ENCODE results near the gene DRGX. TPM values are rescaled to one million over a fixed set of nuclear protein-coding genes. Genes with fewer than 3 reads are reported as not detected.

Gene DRGX
- total and polyA plus RNA-seq, 2 of the 13 experiments (the other 11 are each of a cell fraction or from before 2014, with no cell fraction given) = not detected

DNA sequence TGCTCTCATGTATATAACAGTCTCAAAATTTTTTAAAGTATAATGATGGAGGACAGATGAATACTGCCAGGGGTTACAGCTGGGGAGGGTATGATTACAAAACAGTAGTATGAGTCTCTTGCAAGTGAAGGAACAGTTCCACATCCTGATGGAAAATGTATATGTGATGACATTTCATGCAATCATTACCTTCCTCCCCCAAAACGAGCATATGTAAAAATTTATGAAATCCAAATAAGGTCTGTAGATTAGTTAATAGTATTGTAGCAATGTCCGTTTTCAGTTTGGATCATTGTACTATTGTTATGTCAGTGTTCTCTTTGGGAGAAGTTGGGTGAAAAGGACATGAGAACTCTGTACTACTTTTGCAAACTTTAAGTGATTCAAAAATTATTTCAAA, 38.0 kb downstream of the DRGX start:
- intact Hi-C loops (cut with micrococcal nuclease; ENCODE audit: unreplicated experiment) (no loop called here), in situ Hi-C loops (cut with HindIII; ENCODE audit: extremely low pct_ligation_motif_present, low pct_unique_long_range_greater_than_20kb) (no loop called here)
- DNase-seq (ENCODE audit: low spot score) (no peak), FAIRE-seq (no peak), ATAC-seq (no peak)
- H3K27me3 ChIP-seq (ENCODE audit: control insufficient read depth in 1 of 2, insufficient read depth in 2 of 2, low read length in 2 of 2) = no peaks in the 10 kb centered on the region; a peak in 1 of 5 replicates
- no peak overlapping the region for H3K9ac ChIP-seq (ENCODE audit: insufficient read depth, low read depth, low read length)
- no peak for TF ChIP-seq NFATC3 (CRISPR knock-in tag; IDR thresholded peaks at IDR 0.05)
- no peak for TF ChIP-seq POLR2G (IDR thresholded peaks at IDR 0.05; ENCODE audit: low read depth, low read length)
- no peak for TF ChIP-seq GATAD2A (CRISPR knock-in tag; IDR thresholded peaks at IDR 0.05)
- no peak for TF ChIP-seq ZNF510 (CRISPR knock-in tag; IDR thresholded peaks at IDR 0.05; ENCODE audit: low read depth)
- no peak for TF ChIP-seq TFDP1 (CRISPR knock-in tag; IDR thresholded peaks at IDR 0.05; ENCODE audit: borderline replicate concordance)
- TF ChIP-seq TEAD3 (CRISPR knock-in tag; optimal IDR thresholded peaks at IDR 0.05; ENCODE audit: borderline replicate concordance) = no peak
- no peak for TF ChIP-seq ZNF652 (CRISPR knock-in tag; IDR thresholded peaks at IDR 0.05; ENCODE audit: borderline replicate concordance, low read depth)
- no peak for TF ChIP-seq ZNF619 (CRISPR knock-in tag; IDR thresholded peaks at IDR 0.05)
- TF ChIP-seq HNRNPK (IDR thresholded peaks at IDR 0.05; ENCODE audit: low read depth, low read length, poor library complexity, severe bottlenecking) = no peak
- no peak for TF ChIP-seq ZNF121 (CRISPR knock-in tag; IDR thresholded peaks at IDR 0.05)
- no peak for TF ChIP-seq BRCA1 (CRISPR knock-in tag; IDR thresholded peaks at IDR 0.05)
- TF ChIP-seq SNAPC2 (CRISPR knock-in tag; IDR thresholded peaks at IDR 0.05) = no peak
- TF ChIP-seq ZNF547 (CRISPR knock-in tag; IDR thresholded peaks at IDR 0.05) = no peak
- no peak for TF ChIP-seq THAP11 (CRISPR knock-in tag; IDR thresholded peaks at IDR 0.05)
- TF ChIP-seq ZBTB33 (CRISPR knock-in tag; IDR thresholded peaks at IDR 0.05) = no peak
- TF ChIP-seq ARNTL (CRISPR knock-in tag; IDR thresholded peaks at IDR 0.05) = no peak
- TF ChIP-seq, protein P1, sequence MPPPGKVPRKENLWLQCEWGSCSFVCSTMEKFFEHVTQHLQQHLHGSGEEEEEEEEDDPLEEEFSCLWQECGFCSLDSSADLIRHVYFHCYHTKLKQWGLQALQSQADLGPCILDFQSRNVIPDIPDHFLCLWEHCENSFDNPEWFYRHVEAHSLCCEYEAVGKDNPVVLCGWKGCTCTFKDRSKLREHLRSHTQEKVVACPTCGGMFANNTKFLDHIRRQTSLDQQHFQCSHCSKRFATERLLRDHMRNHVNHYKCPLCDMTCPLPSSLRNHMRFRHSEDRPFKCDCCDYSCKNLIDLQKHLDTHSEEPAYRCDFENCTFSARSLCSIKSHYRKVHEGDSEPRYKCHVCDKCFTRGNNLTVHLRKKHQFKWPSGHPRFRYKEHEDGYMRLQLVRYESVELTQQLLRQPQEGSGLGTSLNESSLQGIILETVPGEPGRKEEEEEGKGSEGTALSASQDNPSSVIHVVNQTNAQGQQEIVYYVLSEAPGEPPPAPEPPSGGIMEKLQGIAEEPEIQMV (CRISPR knock-in tag; IDR thresholded peaks at IDR 0.05; ENCODE audit: low read depth) = no peak
- no peak for TF ChIP-seq ZKSCAN8 (CRISPR knock-in tag; IDR thresholded peaks at IDR 0.05; ENCODE audit: borderline replicate concordance)
- no peak for TF ChIP-seq ELF1 (CRISPR knock-in tag; IDR thresholded peaks at IDR 0.05)
- BruUV-seq (replicated peaks) = no TSS peak
- H3K27ac ChIP-seq (ENCODE audit: extremely low read length, insufficient read depth, low read length) = no peak overlapping the region
- H3K4me2 ChIP-seq (ENCODE audit: low read depth, low read length) = no peak overlapping the region
- H3K4me3 ChIP-seq (replicated peaks in 1 of 3; ENCODE audit: insufficient read depth in 1 of 3, low read depth in 2 of 3, low read length in 3 of 3) = no peak overlapping the region
- no peaks in the 10 kb centered on the region for H3K79me2 ChIP-seq (ENCODE audit: insufficient read depth, low read length)
- H3K4me1 ChIP-seq (ENCODE audit: insufficient read depth, low read length) = peaks cover 32% of the 10 kb centered on the region
- CTCF ChIA-PET (ENCODE audit: low intra/inter-chr PET ratio, low total read pairs) = no interaction called here
- 2% methylated on average over 2 of the region's 2 CpGs for WGBS (ENCODE audit: low lambda C conversion rate)
- no peak overlapping the region for H2AFZ ChIP-seq (ENCODE audit: low read length)
- no peaks in the 10 kb centered on the region for H3K9me3 ChIP-seq (ENCODE audit: low read length)
- POLR2A ChIA-PET = no interaction called here
- no peaks in the 10 kb centered on the region for H4K20me1 ChIP-seq (ENCODE audit: insufficient read depth, low read length)
- no peaks in the 10 kb centered on the region for H3K36me3 ChIP-seq (replicated peaks in 1 of 2; ENCODE audit: control insufficient read depth in 1 of 2, insufficient read depth in 2 of 2, low read length in 2 of 2)

Measured in HepG2 (cell line).